ENCODE measurements around the gene SUGCT. TPM values are rescaled to one million over a fixed set of nuclear protein-coding genes. Genes with fewer than 3 reads are reported as not detected.
A peak's percentile ranks its signal among the peaks of the same experiment; 100 is the strongest.

SUGCT gene
- total and polyA plus RNA-seq, 9 of the 15 experiments (the other 6 are each of a cell fraction or from before 2014, with no cell fraction given), result 0.58 to 2.5 (median 1.4) TPM

DNA sequence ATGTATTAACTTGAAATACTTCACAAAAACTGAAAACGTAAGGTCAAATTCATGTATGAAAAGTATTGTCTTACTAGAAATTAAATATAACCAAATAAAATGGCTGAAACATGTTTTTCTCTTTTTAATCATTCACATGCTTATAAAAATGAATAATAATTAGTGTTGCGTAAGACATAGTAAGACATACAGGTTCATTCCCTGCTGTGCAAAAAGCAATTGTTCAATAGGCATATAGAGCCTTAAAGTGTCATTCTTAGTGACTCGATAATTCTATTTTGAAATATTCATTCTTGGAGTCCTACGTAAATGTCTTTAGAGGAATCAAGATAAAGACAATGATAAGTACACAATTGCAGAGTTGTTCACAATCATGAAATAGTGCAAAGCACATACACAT, 337.1 kb downstream of the SUGCT start:
- in situ Hi-C loops (cut with MboI), result no loop called here
- H3K9ac ChIP-seq (ENCODE audit: insufficient read depth in 1 of 2, low read depth in 2 of 2, low read length in 2 of 2), result no peak overlapping the region
- H3K9me1 ChIP-seq (ENCODE audit: control insufficient read depth, insufficient read depth, low read length), result no peaks in the 10 kb centered on the region
- H4K20me1 ChIP-seq (replicated peaks; ENCODE audit: control insufficient read depth, insufficient read depth, low read length), result no peaks in the 10 kb centered on the region
- no peak overlapping the region for H3K4me3 ChIP-seq
- H3K27me3 ChIP-seq (ENCODE audit: control insufficient read depth in 2 of 2, insufficient read depth in 2 of 2, low read length in 2 of 2), result no peaks in the 10 kb centered on the region
- H3K27ac ChIP-seq (ENCODE audit: extremely low read depth, low read depth, low read length), result no peak overlapping the region
- no peak for DNase-seq (ENCODE audit: extremely low read depth in 1 of 4, low spot score in 3 of 4)
- H3K36me3 ChIP-seq (ENCODE audit: control insufficient read depth, insufficient read depth, low read length), result no peaks in the 10 kb centered on the region
- TF ChIP-seq SRSF3 (IDR thresholded peaks at IDR 0.05; ENCODE audit: insufficient read depth, low read length), result no peak
- no peak for TF ChIP-seq RBFOX2 (IDR thresholded peaks at IDR 0.05; ENCODE audit: low read depth, low read length)
- TF ChIP-seq ZNF324 (CRISPR knock-in tag; IDR thresholded peaks at IDR 0.05), result no peak
- TF ChIP-seq, protein P1, sequence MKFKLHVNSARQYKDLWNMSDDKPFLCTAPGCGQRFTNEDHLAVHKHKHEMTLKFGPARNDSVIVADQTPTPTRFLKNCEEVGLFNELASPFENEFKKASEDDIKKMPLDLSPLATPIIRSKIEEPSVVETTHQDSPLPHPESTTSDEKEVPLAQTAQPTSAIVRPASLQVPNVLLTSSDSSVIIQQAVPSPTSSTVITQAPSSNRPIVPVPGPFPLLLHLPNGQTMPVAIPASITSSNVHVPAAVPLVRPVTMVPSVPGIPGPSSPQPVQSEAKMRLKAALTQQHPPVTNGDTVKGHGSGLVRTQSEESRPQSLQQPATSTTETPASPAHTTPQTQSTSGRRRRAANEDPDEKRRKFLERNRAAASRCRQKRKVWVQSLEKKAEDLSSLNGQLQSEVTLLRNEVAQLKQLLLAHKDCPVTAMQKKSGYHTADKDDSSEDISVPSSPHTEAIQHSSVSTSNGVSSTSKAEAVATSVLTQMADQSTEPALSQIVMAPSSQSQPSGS (CRISPR knock-in tag; IDR thresholded peaks at IDR 0.05), result no peak
- TF ChIP-seq CEBPB (tag; IDR thresholded peaks at IDR 0.05), result peak; percentile 54; the same call in 1 of the 2 replicates
- TF ChIP-seq CEBPG (CRISPR knock-in tag; IDR thresholded peaks at IDR 0.05), result no peak
- TF ChIP-seq CEBPG (tag; conservative IDR thresholded peaks at IDR 0.05 in 1 of 2, IDR thresholded peaks at IDR 0.05 in 1 of 2), result peak in 1 of 2 experiments; percentile 73; a peak in 2 of 4 replicates
- no peak for ATAC-seq
- CTCF ChIA-PET (ENCODE audit: low intra/inter-chr PET ratio), result no interaction called here
- H3K4me1 ChIP-seq (replicated peaks in 1 of 2; ENCODE audit: control insufficient read depth in 2 of 2, insufficient read depth in 2 of 2, low read length in 2 of 2), result no peaks in the 10 kb centered on the region
- H3K9me3 ChIP-seq (replicated peaks; ENCODE audit: control insufficient read depth, insufficient read depth, low read depth, low read length), result no peaks in the 10 kb centered on the region
- H3K4me2 ChIP-seq (ENCODE audit: insufficient read depth, low read length), result no peak overlapping the region
- POLR2A ChIA-PET, result no interaction called here
- FAIRE-seq, result no peak
- intact Hi-C loops (cut with micrococcal nuclease), result no loop called here
- H2AFZ ChIP-seq (ENCODE audit: low read depth, low read length), result no peak overlapping the region
- H3K79me2 ChIP-seq (ENCODE audit: control insufficient read depth, insufficient read depth, low read length), result no peaks in the 10 kb centered on the region
- no TSS peak for BruUV-seq (replicated peaks)
- 20% methylated on average over 4 of the region's 4 CpGs for WGBS (ENCODE audit: insufficient coverage, low coverage, missing lambda C conversion rate)

Measured in K562 (cell line).